AG04450 (cell line): ENCODE results near the gene CENPP. TPM values are rescaled to one million over a fixed set of nuclear protein-coding genes. Genes with fewer than 3 reads are reported as not detected.

Source experiments
- CTCF ChIA-PET: fragments of 300-600, 350-600 bp; formaldehyde crosslinking; extraction: SDS; loops from one replicate; lab custom pipeline; 2022; ENCODE audit warnings: antibody characterized with exemption, inconsistent platforms; lab: Charles Lee
- POLR2A ChIA-PET: fragments of 350-600 bp; formaldehyde crosslinking; extraction: SDS; loops from one replicate; lab custom pipeline; 2021; ENCODE audit warnings: antibody characterized with exemption, inconsistent platforms; lab: Yijun Ruan, JAX
- DNase-seq: peaks from one replicate; pipeline ENCODE4 v3.0.0-alpha.2; 2011; ENCODE audit warnings: low read depth, low spot score
- H3K27ac ChIP-seq: one replicate; pipeline ENCODE4 v1.5.1; 2012; ENCODE audit warnings: low read depth, low read length, control low read depth
- H3K27me3 ChIP-seq: one replicate; pipeline ENCODE4 v1.6.0; 2012; ENCODE audit warnings: low read length; ENCODE audit not compliant: control insufficient read depth, insufficient read depth
- H3K4me3 ChIP-seq: 2 replicates; pipeline ENCODE4 v1.5.1; 2011; ENCODE audit warnings: mild to moderate bottlenecking, low read depth, low read length, control low read depth
- H3K9me3 ChIP-seq: 2 replicates; pipeline ENCODE4 v1.5.1; 2012; ENCODE audit warnings: low read length; ENCODE audit not compliant: control insufficient read depth, insufficient read depth
- polyA plus RNA-seq: library from polyadenylated mRNA; depleted of rRNA; stranded (reverse); fragments of >200 nt; gene quantifications from 2 replicates; pipeline ENCODE4 v1.2.3, GENCODE V29; 2011
- TF ChIP-seq, protein P1 (sequence below): IDR thresholded peaks from 2 replicates; pipeline ENCODE4 v1.5.1; 2011; ENCODE audit warnings: low read depth, low read length, control low read depth, inconsistent platforms

The CENPP gene
- polyA plus RNA-seq, 1 experiment: 4.4 TPM

DNA sequence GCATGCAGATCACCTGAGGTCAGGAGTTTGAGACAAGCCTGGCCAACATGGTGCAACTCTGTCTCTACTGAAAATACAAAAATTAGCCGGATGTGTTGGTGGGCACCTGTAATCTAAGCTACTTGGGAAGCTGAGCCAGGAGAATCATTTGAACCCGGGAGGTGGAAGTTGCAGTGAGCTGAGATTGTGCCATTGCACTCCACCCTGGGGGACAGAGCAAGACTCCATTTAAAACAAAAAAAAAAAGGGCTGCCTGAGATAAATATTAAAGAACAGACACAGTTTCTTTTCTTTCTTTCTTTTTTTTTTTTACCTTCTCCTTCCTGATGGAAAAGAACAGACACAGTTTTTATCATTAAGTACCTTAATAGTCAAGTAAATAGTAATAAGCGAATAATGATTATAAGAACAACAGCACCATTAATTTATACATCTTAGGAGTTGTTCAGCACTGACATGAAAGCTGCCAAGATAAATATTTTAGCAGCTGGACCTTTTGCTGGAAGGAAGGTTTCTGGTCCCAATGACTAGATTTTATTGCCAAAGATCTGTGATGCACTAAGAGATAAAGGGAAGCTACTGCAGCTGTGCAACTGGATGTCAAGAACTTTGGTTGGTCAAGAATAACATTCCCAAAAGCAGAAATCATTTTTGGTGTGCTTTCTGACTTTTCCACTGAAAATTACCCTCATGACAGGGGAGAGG, 7.0 kb downstream of the CENPP start:
- ChIA-PET CTCF (interaction anchor here (0.9 to 2.3 kb wide), 3 partner anchors 10 to 301 kb away, joined by 3 to 7 read pairs (median 4); no protein-coding TSS in a partner anchor), POLR2A (no interaction called here)
- Histone ChIP-seq H3K27ac (no peak overlapping the region), H3K27me3 (no peaks in the 10 kb centered on the region), H3K4me3 (no peak overlapping the region), H3K9me3 (no peaks in the 10 kb centered on the region)
- TF ChIP-seq, protein P1, sequence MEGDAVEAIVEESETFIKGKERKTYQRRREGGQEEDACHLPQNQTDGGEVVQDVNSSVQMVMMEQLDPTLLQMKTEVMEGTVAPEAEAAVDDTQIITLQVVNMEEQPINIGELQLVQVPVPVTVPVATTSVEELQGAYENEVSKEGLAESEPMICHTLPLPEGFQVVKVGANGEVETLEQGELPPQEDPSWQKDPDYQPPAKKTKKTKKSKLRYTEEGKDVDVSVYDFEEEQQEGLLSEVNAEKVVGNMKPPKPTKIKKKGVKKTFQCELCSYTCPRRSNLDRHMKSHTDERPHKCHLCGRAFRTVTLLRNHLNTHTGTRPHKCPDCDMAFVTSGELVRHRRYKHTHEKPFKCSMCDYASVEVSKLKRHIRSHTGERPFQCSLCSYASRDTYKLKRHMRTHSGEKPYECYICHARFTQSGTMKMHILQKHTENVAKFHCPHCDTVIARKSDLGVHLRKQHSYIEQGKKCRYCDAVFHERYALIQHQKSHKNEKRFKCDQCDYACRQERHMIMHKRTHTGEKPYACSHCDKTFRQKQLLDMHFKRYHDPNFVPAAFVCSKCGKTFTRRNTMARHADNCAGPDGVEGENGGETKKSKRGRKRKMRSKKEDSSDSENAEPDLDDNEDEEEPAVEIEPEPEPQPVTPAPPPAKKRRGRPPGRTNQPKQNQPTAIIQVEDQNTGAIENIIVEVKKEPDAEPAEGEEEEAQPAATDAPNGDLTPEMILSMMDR: no peak
- DNase-seq: no peak

DNA sequence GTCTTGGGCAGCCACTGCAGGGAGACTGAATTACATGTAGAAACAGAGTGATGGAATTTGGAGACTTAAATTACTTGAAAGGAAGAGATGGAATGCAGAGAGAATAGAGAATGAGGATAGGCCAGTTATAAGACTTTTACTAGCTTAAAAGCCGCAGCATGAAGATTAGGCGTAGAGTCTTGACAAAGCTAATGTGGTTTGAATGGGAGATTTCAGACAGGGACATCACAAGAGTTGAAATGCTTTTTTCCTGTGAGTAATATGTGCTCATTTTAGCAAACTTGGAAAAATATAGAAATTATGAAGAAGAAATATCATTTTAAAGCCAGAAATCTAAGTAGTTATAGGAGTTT, 7.5 kb downstream of the CENPP start:
- ChIA-PET CTCF (interaction anchor here (1.0 to 2.3 kb wide), 3 partner anchors 10 to 300 kb away, joined by 3 to 7 read pairs (median 7); no protein-coding TSS in a partner anchor), POLR2A (no interaction called here)
- Histone ChIP-seq H3K27me3 (no peaks in the 10 kb centered on the region), H3K4me3 (no peak overlapping the region), H3K9me3 (no peaks in the 10 kb centered on the region), H3K27ac (no peak overlapping the region)
- TF ChIP-seq, protein P1: no peak
- no peak for DNase-seq

DNA sequence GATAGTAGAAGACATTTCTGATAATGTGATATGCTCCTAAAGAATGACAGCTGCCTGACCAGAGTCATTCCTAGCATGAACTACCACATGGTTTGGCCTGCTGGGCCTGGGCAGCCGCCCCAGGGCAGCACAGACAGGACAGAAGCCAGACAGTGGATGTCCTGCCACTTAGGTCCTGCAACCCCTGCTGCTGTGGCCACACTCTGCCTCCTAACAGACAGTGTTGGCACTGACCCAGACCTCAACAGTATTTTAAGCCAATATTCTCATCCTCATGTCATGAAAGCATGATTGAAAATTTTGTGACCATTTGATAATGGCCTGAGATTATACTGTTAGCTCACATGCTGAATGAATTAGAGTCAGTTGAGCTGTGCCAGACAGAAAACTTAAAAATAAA, 15.8 kb downstream of the CENPP start:
- Histone ChIP-seq H3K9me3 (no peaks in the 10 kb centered on the region; the same call in 1 of the 2 replicates), H3K27me3 (no peaks in the 10 kb centered on the region), H3K4me3 (no peak overlapping the region), H3K27ac (no peak overlapping the region)
- POLR2A ChIA-PET: no interaction called here
- TF ChIP-seq, protein P1: no peak
- no peak for DNase-seq
- CTCF ChIA-PET: no interaction called here

DNA sequence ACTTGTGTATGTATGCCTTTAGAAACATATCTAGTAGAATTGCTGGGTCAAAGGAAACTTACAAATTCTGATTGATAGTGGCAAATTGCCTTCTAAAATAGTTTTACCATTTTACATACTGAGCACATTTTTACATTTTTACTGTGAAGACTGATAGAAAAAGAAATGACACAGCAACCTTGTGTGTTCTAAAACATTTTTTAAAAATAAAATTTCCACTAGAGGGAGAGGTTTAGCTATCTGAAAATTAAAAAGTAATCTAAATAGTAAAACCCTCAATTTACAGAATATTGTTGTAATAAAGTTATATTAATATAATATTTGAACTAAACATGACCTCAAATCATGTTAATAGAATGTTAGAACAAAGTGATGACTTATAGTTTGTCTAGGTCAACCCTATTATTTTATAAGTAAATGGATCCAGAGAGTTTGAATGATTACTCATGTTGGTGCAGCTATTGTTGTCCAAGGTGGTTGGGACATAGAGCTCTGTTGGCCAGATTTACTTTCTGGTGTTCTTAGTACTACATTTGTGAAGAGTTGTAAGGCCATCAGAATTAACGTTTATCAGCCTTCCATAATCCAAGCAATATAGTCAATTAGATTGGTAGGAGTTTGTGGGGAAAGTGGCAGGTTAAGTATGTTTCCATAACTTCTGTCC, 17.2 kb downstream of the CENPP start:
- Histone ChIP-seq H3K27me3 (no peaks in the 10 kb centered on the region), H3K9me3 (no peaks in the 10 kb centered on the region; the same call in 1 of the 2 replicates), H3K4me3 (no peak overlapping the region), H3K27ac (no peak overlapping the region)
- ChIA-PET CTCF (interaction anchor here (0.6 to 3.0 kb wide), 13 partner anchors 9 to 291 kb away, joined by 3 to 27 read pairs (median 5); no protein-coding TSS in a partner anchor), POLR2A (no interaction called here)
- DNase-seq: no peak
- TF ChIP-seq, protein P1: 0 out of 2 replicates have a peak, but pooled peaks have one; percentile 30

DNA sequence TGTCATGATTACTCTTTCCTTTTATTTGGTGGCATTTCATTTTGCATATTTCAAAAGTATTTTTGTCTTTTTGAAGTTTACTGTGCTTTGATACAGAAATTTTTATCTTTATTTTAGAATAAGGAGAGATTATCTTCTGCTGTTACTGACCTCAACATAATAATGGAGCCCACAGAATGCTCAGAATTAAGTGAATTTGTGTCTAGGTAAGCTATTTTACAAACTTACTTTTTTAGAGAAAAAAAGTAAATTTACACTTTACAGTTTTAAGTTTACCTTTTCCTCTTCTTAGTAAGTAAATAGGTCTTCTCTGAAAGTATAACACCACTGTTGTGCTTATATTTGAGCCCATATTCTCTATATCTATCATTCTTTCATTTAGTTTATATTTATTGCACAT, 19.8 kb downstream of the CENPP start:
- no peak for DNase-seq
- no peak overlapping the region for H3K4me3 ChIP-seq
- POLR2A ChIA-PET: no interaction called here
- no peak overlapping the region for H3K27ac ChIP-seq
- CTCF ChIA-PET: no interaction called here
- TF ChIP-seq, protein P1: no peak
- no peaks in the 10 kb centered on the region; the same call in 1 of the 2 replicates for H3K9me3 ChIP-seq
- H3K27me3 ChIP-seq: no peaks in the 10 kb centered on the region
